BLaER1 (cell line): ENCODE data around the gene GPS2.
A peak's percentile ranks its signal among the peaks of the same experiment; 100 is the strongest.

Experiments used
- H3K27ac ChIP-seq: shearing (Covaris generic); formaldehyde crosslinking; 2 replicates; pipeline ENCODE4 v1.8.1; 2022
- H3K27me3 ChIP-seq: shearing (Covaris generic); formaldehyde crosslinking; 2 replicates; pipeline ENCODE4 v1.8.1; 2022
- H3K36me3 ChIP-seq: shearing (Covaris generic); formaldehyde crosslinking; 2 replicates; pipeline ENCODE4 v1.8.1; 2022
- H3K4me1 ChIP-seq: shearing (Covaris generic); formaldehyde crosslinking; 2 replicates; pipeline ENCODE4 v1.8.1; 2022
- H3K4me2 ChIP-seq: shearing (Covaris generic); formaldehyde crosslinking; 2 replicates; pipeline ENCODE4 v1.8.1; 2022
- H3K4me3 ChIP-seq: shearing (Covaris generic); formaldehyde crosslinking; 2 replicates; pipeline ENCODE4 v1.8.1; 2022
- H3K9ac ChIP-seq: shearing (Covaris generic); formaldehyde crosslinking; 2 replicates; pipeline ENCODE4 v1.8.1; 2022
- H3K9me3 ChIP-seq: shearing (Covaris generic); formaldehyde crosslinking; 2 replicates; pipeline ENCODE4 v1.8.1; 2022
- H4K20me1 ChIP-seq: shearing (Covaris generic); formaldehyde crosslinking; 2 replicates; pipeline ENCODE4 v1.8.1; 2022
- Cebpa-rat ChIP-seq: shearing (Covaris generic); IDR thresholded peaks from 2 replicates; pipeline ENCODE4 v1.8.1; 2022

GPS2 gene

DNA sequence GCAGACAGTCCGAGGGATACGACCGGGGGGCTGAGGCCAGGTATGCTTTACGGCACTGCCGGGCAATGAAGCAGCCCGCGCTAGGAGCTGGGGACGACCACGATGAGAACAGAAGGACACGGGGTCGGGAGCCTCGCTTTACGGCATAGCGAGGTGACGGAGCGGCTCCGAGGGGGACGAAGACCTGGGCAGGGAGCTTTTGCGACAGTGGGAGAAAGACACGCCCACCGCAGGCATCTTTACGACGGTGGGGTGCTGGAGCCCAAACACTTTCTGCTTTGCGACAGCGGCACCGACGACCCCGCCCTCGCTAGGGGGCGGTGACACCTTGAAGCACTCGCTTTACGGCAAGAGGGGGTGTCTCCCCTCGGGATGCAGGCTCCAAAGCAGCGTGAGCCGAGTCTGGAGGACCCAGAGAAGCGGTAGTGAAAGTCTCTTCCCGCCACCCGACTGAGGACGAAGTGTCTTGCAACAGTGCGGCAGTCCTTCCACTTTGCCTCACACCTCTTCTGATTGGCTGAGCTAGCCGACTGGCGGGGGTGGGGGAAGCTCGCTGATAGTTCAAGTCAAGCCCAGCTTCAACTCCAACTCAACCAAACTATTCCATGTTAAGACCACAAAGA lies 14.3 kb upstream of the GPS2 start:
- TF ChIP-seq Cebpa-rat = no peak
- peaks cover 53% of the 10 kb centered on the region for H3K4me1 ChIP-seq
- no peaks in the 10 kb centered on the region for H3K9me3 ChIP-seq
- peak overlapping the region; percentile 85 for H3K4me3 ChIP-seq
- peak overlapping the region; percentile 85 for H3K4me2 ChIP-seq
- peaks cover 25% of the 10 kb centered on the region for H3K36me3 ChIP-seq
- peak overlapping the region; percentile 65 for H3K27ac ChIP-seq
- H3K9ac ChIP-seq = peak overlapping the region; percentile 88
- peaks cover 2% of the 10 kb centered on the region; the same call in 1 of the 2 replicates for H4K20me1 ChIP-seq
- no peaks in the 10 kb centered on the region for H3K27me3 ChIP-seq

DNA sequence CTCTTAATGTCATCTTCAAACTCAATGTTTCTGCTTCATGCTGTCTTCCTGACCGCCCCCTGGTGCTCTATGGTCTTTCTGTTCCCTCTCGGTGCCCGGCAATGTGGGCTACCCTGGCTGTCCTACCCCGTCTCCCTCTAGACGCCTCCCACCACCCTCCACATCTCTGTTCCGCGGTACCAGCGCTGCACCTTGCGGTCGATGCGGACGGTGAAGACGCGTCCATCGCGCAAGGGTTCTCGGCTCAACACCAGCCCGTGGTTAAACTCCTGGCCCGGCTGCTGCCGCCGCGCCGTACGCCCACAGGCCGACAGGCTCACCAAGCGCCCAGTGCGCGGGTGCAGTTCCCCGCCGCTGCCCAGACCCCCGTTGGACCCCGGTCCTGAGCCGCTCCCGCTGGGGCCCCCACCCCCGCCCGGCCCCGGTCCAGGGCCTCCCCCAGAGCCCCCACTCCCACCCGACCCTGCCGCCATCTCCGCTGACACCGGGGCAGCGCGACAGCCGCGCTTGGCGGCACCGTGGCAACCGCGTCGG lies 13.7 kb upstream of the GPS2 start, which contains the start of gene NEURL4:
Gene NEURL4 (minus strand): TSS at position 496 of the 534 bp plus-strand sequence. CDS start 23 bp downstream, at position 473.
- Histone ChIP-seq H3K36me3 (peaks cover 31% of the 10 kb centered on the region), H3K27me3 (no peaks in the 10 kb centered on the region), H3K27ac (peak within 1 kb of the TSS; percentile 65), H4K20me1 (peaks cover 8% of the 10 kb centered on the region; the same call in 1 of the 2 replicates), H3K9ac (peak within 1 kb of the TSS; percentile 88), H3K4me1 (peaks cover 48% of the 10 kb centered on the region), H3K9me3 (no peaks in the 10 kb centered on the region), H3K4me2 (peak within 1 kb of the TSS; percentile 85), H3K4me3 (peak within 1 kb of the TSS; percentile 85)
- TF ChIP-seq Cebpa-rat = no peak

DNA sequence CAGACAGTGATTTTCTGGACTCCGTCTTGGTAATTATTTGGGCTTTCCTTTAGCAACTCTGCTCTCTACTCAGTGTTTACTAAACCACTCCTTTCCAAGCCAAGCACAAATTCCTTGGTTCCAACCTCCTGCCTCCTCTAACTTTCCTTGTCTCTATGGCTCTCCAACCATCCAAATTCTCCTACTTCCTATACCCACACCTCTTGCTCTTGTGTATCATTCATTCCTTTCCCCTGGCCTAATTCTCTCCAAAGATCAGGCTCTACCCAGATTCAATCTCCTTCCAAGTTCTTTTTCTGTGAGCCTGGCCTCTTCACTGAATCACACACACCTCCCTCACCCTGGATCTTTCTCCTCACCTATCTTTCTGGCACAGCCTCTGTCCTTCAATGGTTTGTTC lies 12.8 kb upstream of the GPS2 start:
- Histone ChIP-seq H4K20me1 (peaks cover 10% of the 10 kb centered on the region; the same call in 1 of the 2 replicates), H3K4me1 (peaks cover 40% of the 10 kb centered on the region), H3K27ac (peak overlapping the region; percentile 65; the same call in 1 of the 2 replicates), H3K36me3 (peaks cover 40% of the 10 kb centered on the region), H3K9me3 (no peaks in the 10 kb centered on the region), H3K27me3 (no peaks in the 10 kb centered on the region), H3K9ac (peak overlapping the region; percentile 88; the same call in 1 of the 2 replicates), H3K4me2 (peak overlapping the region; percentile 83), H3K4me3 (peak overlapping the region; percentile 85; the same call in 1 of the 2 replicates)
- TF ChIP-seq Cebpa-rat = no peak

DNA sequence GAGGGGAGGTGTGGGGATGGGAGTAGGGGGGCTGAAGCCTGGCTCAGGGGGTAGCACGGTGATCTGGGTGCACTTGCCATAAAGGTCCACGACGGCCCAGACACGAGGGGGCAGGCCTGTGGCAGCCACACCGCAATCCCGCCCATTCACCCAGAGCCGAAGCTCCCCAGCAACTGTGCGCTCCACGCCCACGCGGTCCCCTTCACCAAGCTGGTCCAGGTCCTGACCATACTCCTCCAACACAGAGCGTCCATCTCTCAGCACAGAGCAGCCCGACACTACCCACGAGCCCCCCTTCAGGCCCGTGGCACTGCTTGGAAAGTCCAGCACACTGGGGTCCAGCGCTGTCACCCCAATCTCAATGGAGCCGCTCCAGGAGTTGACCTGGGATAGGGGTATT lies 12.3 kb upstream of the GPS2 start:
- Histone ChIP-seq H3K4me2 (peak overlapping the region; percentile 83; the same call in 1 of the 2 replicates), H3K4me3 (no peak overlapping the region), H3K9me3 (no peaks in the 10 kb centered on the region), H3K4me1 (peaks cover 35% of the 10 kb centered on the region), H3K27me3 (no peaks in the 10 kb centered on the region), H3K36me3 (peaks cover 45% of the 10 kb centered on the region), H3K27ac (no peak overlapping the region), H3K9ac (peak overlapping the region; percentile 88; the same call in 1 of the 2 replicates), H4K20me1 (peaks cover 10% of the 10 kb centered on the region; the same call in 1 of the 2 replicates)
- TF ChIP-seq Cebpa-rat = no peak

DNA sequence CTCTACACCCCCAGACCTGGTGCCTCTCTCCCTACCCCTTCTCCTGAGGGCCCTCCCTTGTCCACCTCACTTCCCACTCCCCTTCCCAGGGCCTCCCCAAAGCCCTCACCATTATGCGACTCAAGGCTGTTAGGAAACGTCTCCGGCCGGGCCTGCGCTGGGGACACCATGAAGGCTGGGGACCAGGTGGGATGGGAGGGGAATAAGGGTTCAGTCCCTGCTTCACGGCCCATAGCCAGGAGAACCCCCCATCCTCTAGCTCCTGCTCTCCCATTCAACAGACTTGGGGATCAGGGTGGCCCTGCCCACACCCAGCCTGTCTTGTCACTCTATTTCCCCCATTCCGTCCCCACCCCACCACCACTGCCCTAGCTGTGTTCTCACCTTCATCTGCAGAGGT lies 11.9 kb upstream of the GPS2 start:
- H4K20me1 ChIP-seq = peaks cover 10% of the 10 kb centered on the region; the same call in 1 of the 2 replicates
- no peak overlapping the region for H3K4me3 ChIP-seq
- H3K4me2 ChIP-seq = no peak overlapping the region
- no peaks in the 10 kb centered on the region for H3K27me3 ChIP-seq
- peaks cover 49% of the 10 kb centered on the region for H3K36me3 ChIP-seq
- no peak overlapping the region for H3K27ac ChIP-seq
- peak overlapping the region; percentile 88; the same call in 1 of the 2 replicates for H3K9ac ChIP-seq
- no peaks in the 10 kb centered on the region for H3K9me3 ChIP-seq
- H3K4me1 ChIP-seq = peaks cover 31% of the 10 kb centered on the region
- TF ChIP-seq Cebpa-rat = no peak

DNA sequence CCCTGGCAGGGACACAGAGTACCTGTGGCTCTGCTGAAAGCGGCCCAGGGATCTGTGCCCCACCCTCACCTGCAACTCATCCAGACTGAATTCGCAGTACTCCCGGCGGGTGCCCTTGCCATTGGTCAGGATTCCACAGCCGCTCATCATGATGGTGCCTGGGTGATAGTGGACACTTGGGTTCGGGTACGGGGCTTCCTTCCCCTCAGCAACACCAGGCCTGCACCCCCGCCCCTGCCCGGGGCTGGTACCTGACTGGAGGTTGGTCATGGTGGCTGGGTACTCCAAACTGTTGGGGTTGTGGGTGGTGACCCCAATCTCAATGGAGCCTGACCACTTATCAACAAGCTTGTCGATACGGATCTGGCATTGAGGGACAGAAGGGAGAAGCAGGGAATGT lies 11.0 kb upstream of the GPS2 start:
- Histone ChIP-seq H3K4me1 (peaks cover 22% of the 10 kb centered on the region), H3K27me3 (no peaks in the 10 kb centered on the region), H4K20me1 (peaks cover 10% of the 10 kb centered on the region; the same call in 1 of the 2 replicates), H3K36me3 (peaks cover 58% of the 10 kb centered on the region), H3K9ac (peak overlapping the region; percentile 88; the same call in 1 of the 2 replicates), H3K9me3 (no peaks in the 10 kb centered on the region), H3K4me2 (no peak overlapping the region), H3K27ac (no peak overlapping the region), H3K4me3 (no peak overlapping the region)
- no peak for TF ChIP-seq Cebpa-rat

DNA sequence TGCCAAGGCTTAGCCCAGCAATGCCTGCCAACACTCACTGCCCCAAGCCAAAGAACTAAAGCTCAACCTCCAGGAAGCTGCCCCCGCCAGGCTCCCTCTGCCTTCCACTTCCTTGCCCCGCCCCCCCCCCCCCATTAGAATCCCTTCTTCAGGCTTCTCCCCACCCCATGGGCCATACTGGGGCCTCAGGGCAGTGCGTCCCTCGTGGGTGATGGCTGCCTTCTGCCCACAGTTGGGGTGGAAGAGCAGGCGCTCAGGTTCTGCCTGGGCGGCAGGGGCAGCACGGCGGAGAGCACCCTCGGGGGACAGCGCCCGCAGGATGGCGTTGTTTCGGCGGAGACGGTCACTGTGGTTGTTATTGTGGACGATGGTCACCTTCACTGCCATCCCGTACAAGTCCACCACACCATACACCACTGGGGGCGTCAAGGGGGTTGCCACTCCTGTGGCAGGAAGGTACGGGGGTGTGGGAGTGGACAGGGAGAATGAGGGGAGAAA lies 9.9 kb upstream of the GPS2 start:
- no peak overlapping the region for H3K4me3 ChIP-seq
- H4K20me1 ChIP-seq = peaks cover 10% of the 10 kb centered on the region; the same call in 1 of the 2 replicates
- H3K9me3 ChIP-seq = no peaks in the 10 kb centered on the region
- no peak overlapping the region for H3K27ac ChIP-seq
- H3K27me3 ChIP-seq = no peaks in the 10 kb centered on the region
- peaks cover 13% of the 10 kb centered on the region for H3K4me1 ChIP-seq
- no peak overlapping the region for H3K4me2 ChIP-seq
- H3K36me3 ChIP-seq = peaks cover 69% of the 10 kb centered on the region
- TF ChIP-seq Cebpa-rat = no peak
- H3K9ac ChIP-seq = no peak overlapping the region

DNA sequence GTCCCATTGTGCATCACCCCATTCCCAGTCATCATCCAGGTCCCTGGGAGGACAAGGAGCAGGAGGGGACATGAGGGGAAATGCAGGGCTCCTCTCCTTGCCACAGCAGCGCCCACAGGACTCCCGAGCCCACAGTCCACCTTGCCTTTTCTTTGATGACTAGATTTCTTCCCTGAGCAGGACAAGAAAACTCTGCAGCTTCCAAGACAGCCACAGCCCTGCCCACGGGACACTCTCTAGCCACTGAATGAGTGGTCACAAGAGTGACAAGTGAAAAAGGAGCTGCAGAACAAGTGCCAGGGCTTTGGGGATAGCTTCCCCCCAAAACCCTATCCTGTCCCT lies 9.2 kb upstream of the GPS2 start:
- peaks cover 73% of the 10 kb centered on the region for H3K36me3 ChIP-seq
- peaks cover 13% of the 10 kb centered on the region for H3K4me1 ChIP-seq
- no peak overlapping the region for H3K4me3 ChIP-seq
- no peaks in the 10 kb centered on the region for H3K9me3 ChIP-seq
- TF ChIP-seq Cebpa-rat = no peak
- no peak overlapping the region for H3K9ac ChIP-seq
- no peak overlapping the region for H3K27ac ChIP-seq
- H3K27me3 ChIP-seq = no peaks in the 10 kb centered on the region
- peaks cover 10% of the 10 kb centered on the region; the same call in 1 of the 2 replicates for H4K20me1 ChIP-seq
- H3K4me2 ChIP-seq = no peak overlapping the region

DNA sequence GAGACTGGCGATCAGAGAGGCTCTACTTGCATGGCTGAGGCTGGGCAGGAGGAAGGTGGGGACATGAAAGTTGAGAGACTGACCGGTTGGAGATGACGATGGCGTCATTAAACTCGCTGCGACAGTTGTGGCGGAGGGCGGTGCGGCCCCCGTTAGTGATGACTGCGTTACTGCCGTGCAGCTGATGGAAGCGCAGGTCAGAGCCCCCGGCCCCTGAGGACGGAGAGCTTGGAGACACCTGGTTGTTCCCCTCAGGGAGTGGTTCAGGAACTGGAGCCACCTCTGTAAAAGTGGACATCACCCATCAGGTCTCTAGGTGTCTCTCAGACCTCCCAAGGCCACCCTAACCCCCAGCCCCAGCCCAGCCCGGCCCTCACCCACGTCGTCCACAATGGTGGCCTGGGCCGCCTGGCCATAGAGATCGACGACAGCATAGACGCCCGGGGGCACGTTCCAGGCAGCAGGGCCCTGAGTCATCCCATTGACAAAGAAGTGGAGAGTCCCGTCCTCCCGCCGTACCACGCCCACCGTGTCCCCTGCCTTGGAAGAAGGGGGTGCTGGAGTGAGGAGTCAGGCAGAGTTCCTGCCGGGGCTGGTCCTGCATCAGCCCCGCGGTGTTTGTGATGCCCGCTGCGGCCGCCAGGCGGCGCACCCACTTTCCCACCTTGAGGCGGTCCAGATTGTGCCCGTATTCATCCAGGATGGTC lies 8.7 kb upstream of the GPS2 start:
- Histone ChIP-seq H4K20me1 (peaks cover 10% of the 10 kb centered on the region; the same call in 1 of the 2 replicates), H3K27ac (no peak overlapping the region), H3K27me3 (no peaks in the 10 kb centered on the region), H3K4me3 (no peak overlapping the region), H3K9ac (no peak overlapping the region), H3K4me1 (peaks cover 13% of the 10 kb centered on the region), H3K36me3 (peaks cover 79% of the 10 kb centered on the region), H3K9me3 (no peaks in the 10 kb centered on the region), H3K4me2 (no peak overlapping the region)
- TF ChIP-seq Cebpa-rat = no peak
